Ovary (tissue), 9 donors: ENCODE results near the gene ACVR2B. TPM values are rescaled to one million over a fixed set of nuclear protein-coding genes. Genes with fewer than 3 reads are reported as not detected.
"Not testable (repeated sequence)": the region's sequence is repeated elsewhere in the genome, so short reads cannot be mapped to it uniquely, and the experiment has no call there.

Experiments used
- DNase-seq, 5 donors: peaks; one replicate each; pipeline ENCODE4 v3.0.0-alpha.2; 2019 to 2020
- H3K27ac ChIP-seq, 2 donors: fragments of 200-600 bp; one replicate each; pipeline versions ENCODE4 v1.5.1 to v1.8.0; 2019 to 2022
- H3K27me3 ChIP-seq: fragments of 200-600 bp; one replicate; pipeline ENCODE4 v1.8.0; 2022
- H3K36me3 ChIP-seq: fragments of 200-600 bp; sonication (generic); one replicate; pipeline ENCODE4 v1.5.1; 2019
- H3K4me1 ChIP-seq: one replicate; pipeline ENCODE4 v1.8.1; 2013; ENCODE audit warnings: mild to moderate bottlenecking, moderate library complexity; ENCODE audit not compliant: insufficient read depth
- H3K4me3 ChIP-seq: fragments of 200-600 bp; sonication (generic); one replicate; pipeline ENCODE4 v1.5.1; 2017
- H3K9me3 ChIP-seq, 2 donors: fragments of 200-600 bp in 1 of 2; sonication (generic) in 1 of 2; one replicate each; pipeline versions ENCODE4 v1.5.1 to v1.8.1; 2013 to 2019; ENCODE audit warnings: mild to moderate bottlenecking in 1 of 2, moderate library complexity in 1 of 2
- CTCF ChIP-seq, 3 donors: fragments of 450-650 bp in 2 of 3; fragments of 200-600 bp in 1 of 3; IDR thresholded peaks; one replicate each; pipeline versions ENCODE4 v1.5.1 to v1.8.0; 2016 to 2022; ENCODE audit warnings: antibody characterized with exemption in 3 of 3, mild to moderate bottlenecking in 1 of 3
- EP300 ChIP-seq: sonication (generic); formaldehyde crosslinking; IDR thresholded peaks from one replicate; pipeline ENCODE4 v1.6.1; 2017; ENCODE audit warnings: antibody characterized with exemption
- POLR2A ChIP-seq: fragments of 450-650 bp; IDR thresholded peaks from one replicate; pipeline ENCODE4 v1.6.1; 2017; ENCODE audit warnings: antibody characterized with exemption, mild to moderate bottlenecking, moderate library complexity
- WGBS, 3 donors: extraction: QIAGEN DNeasy Blood & Tissue Kit in 1 of 3; methylation state at CpG; one replicate each; pipeline versions ENCODE4 v1.1.5 to v1.1.7; 2013 to 2017; 5-methylcytosine and 5-hydroxymethylcytosine counted together
- intact Hi-C, 4 donors: fragments of 100-400 bp; cut with DNase I; formaldehyde crosslinking; loops; one replicate each; pipeline versions ENCODE4 v1.11.0 to v1.15.1; 2022 to 2023
- polyA plus RNA-seq, 2 donors: library from polyadenylated mRNA; stranded (reverse); fragments of 200-250 nt in 1 of 2; fragments of 350-450 nt in 1 of 2; fragmentation: Illumina TruSeq in 1 of 2; extraction: RNeasy Lipid Tissue Mini Kit (QIAGEN cat#74804) in 1 of 2; gene quantifications; one replicate each; pipeline ENCODE4 v1.2.3, GENCODE V29; 2013 to 2014
- total RNA-seq, 7 donors: library from RNA; depleted of rRNA in 2 of 7; stranded (reverse); fragments of >200 nt in 2 of 7; fragmentation: NEBNext Ultra II Directional in 3 of 7; extraction: Animal tissue kit (Norgen Biotek cat#: 25700) in 3 of 7; gene quantifications; one replicate each; pipeline versions ENCODE4 v1.1.0 to v1.2.4, GENCODE V29; 2016 to 2023
- donor health status: DM: no; HTN: no; CAD: no; lungs with moderate emphysema.
- donor health status: DM: no; HTN: no; CAD: no.
- donor health status: Bipolar disorder and iron deficiency.
- donor health status: DM: yes; HTN: yes; CAD: no.
- donor health status: DM: no; HTN: no; CAD: no.
- donor health status: DM: yes; HTN: yes; CAD: no.

ACVR2B gene
- total and polyA plus RNA-seq, 9 donors: 3.3 to 16.0 (median 10.6) TPM

- Histone ChIP-seq H3K9me3 (no peaks in the 10 kb centered on the region), H3K27ac (no peak overlapping the region), H3K4me3 (no peak overlapping the region), H3K4me1 (no peaks in the 10 kb centered on the region), H3K27me3 (no peaks in the 10 kb centered on the region), H3K36me3 (no peaks in the 10 kb centered on the region)
- TF ChIP-seq EP300: no peak
- TF ChIP-seq CTCF (IDR thresholded peaks at IDR 0.05): no peak
- no peak for TF ChIP-seq POLR2A
- intact Hi-C loops: no loop called here
- WGBS, 3 donors: 62 to 73% (median 73%) methylated on average over 7 of the region's 7 CpGs
- no peak for DNase-seq
Observed at GRCh38 chr3:38421679-38422336, 31.9 kb upstream of the ACVR2B start.

GRCh38 chr3:38426798-38427426, 26.8 kb upstream of the ACVR2B start:
- 79 to 86% (median 84%) methylated on average over 6 of the region's 6 CpGs for WGBS, 3 donors

GRCh38 chr3:38432871-38433658, 20.6 kb upstream of the ACVR2B start:
- H3K4me1 ChIP-seq, H3K36me3 ChIP-seq, intact Hi-C loops, H3K27ac ChIP-seq, H3K4me3 ChIP-seq, H3K27me3 ChIP-seq, DNase-seq: not testable (repeated sequence)
- peaks cover 0 to 12% of the 10 kb centered on the region in 2 donors for H3K9me3 ChIP-seq
- WGBS, 3 donors: 91 to 96% (median 95%) methylated on average over 5 of the region's 5 CpGs

More at GRCh38 chr3:38426798-38427426, 26.8 kb upstream of the ACVR2B start:
- H3K27ac ChIP-seq, intact Hi-C loops, H3K4me1 ChIP-seq, H3K4me3 ChIP-seq, H3K9me3 ChIP-seq, DNase-seq, H3K27me3 ChIP-seq, H3K36me3 ChIP-seq: not testable (repeated sequence)

- H3K27ac ChIP-seq, H3K4me1 ChIP-seq, intact Hi-C loops, DNase-seq, H3K4me3 ChIP-seq, H3K27me3 ChIP-seq, H3K36me3 ChIP-seq: not testable (repeated sequence)
- 68 to 93% (median 80%) methylated on average over 2 of the region's 2 CpGs for WGBS, 3 donors
- H3K9me3 ChIP-seq: peaks cover 0 to 12% of the 10 kb centered on the region in 2 donors
Observed at GRCh38 chr3:38433661-38434060, 20.0 kb upstream of the ACVR2B start.

GRCh38 chr3:38438436-38439069, 15.1 kb upstream of the ACVR2B start:
- intact Hi-C loops, H3K36me3 ChIP-seq, H3K9me3 ChIP-seq, H3K27me3 ChIP-seq, H3K27ac ChIP-seq, H3K4me1 ChIP-seq, H3K4me3 ChIP-seq, DNase-seq: not testable (repeated sequence)
- 62 to 69% (median 65%) methylated on average over 5 of the region's 5 CpGs for whole genome bisulfite sequencing, 3 donors

GRCh38 chr3:38443205-38443604, 10.5 kb upstream of the ACVR2B start:
- not testable (repeated sequence) for H3K4me3 ChIP-seq, H3K27me3 ChIP-seq, H3K4me1 ChIP-seq, H3K27ac ChIP-seq, H3K9me3 ChIP-seq, H3K36me3 ChIP-seq, DNase-seq
- intact Hi-C loops: loop anchor here in 1 of 4 donors (10.0 kb wide), 1 partner anchor 942 kb away; the partner anchor contains the start of gene SLC25A38
- WGBS, 3 donors: 54 to 84% (median 64%) methylated on average over 4 of the region's 4 CpGs
